Esophagus muscularis mucosa (tissue), 4 donors: Measurements from ENCODE around the gene PTPRN2.

Experiments
- CTCF ChIP-seq, 3 experiments: fragments of 200-600 bp in 2 of 3; fragments of 450-650 bp in 1 of 3; sonication (generic) in 2 of 3; IDR thresholded peaks; one replicate each; pipeline ENCODE4 v1.5.1; 2017 to 2019; ENCODE audit warnings: antibody characterized with exemption in 3 of 3, mild to moderate bottlenecking in 2 of 3, moderate library complexity in 1 of 3
- EP300 ChIP-seq: sonication (generic); formaldehyde crosslinking; IDR thresholded peaks from one replicate; pipeline ENCODE4 v1.6.1; 2017; ENCODE audit warnings: antibody characterized with exemption
- POLR2A ChIP-seq: fragments of 450-650 bp; IDR thresholded peaks from one replicate; pipeline ENCODE4 v1.6.1; 2017; ENCODE audit warnings: antibody characterized with exemption, moderate library complexity, mild to moderate bottlenecking, low read depth
- POLR2AphosphoS5 ChIP-seq, 2 donors: sonication (generic); formaldehyde crosslinking; IDR thresholded peaks; one replicate each; pipeline ENCODE4 v1.6.1; 2017; ENCODE audit warnings: antibody characterized with exemption in 2 of 2

GRCh38 chr7:157750291-157750690, 837.3 kb downstream of the PTPRN2 start:
- no peak for TF ChIP-seq CTCF (IDR thresholded peaks at IDR 0.05)
- TF ChIP-seq POLR2AphosphoS5 (IDR thresholded peaks at IDR 0.05) = no peak
- no peak for TF ChIP-seq POLR2A
- TF ChIP-seq EP300 = no peak
